HUDEP-2 (cell line): Measurements from ENCODE around the gene GNPAT.
A peak's percentile ranks its signal among the peaks of the same experiment; 100 is the strongest.
"Not testable (repeated sequence)": the region's sequence is repeated elsewhere in the genome, so short reads cannot be mapped to it uniquely, and the experiment has no call there.

Source experiments
- DNase-seq, 76 experiments: peaks; one replicate each; lab custom pipeline; 2025; ENCODE audit not compliant: unreplicated experiment in 76 of 76; lab: John Stamatoyannopoulos, UW

The GNPAT gene

DNA sequence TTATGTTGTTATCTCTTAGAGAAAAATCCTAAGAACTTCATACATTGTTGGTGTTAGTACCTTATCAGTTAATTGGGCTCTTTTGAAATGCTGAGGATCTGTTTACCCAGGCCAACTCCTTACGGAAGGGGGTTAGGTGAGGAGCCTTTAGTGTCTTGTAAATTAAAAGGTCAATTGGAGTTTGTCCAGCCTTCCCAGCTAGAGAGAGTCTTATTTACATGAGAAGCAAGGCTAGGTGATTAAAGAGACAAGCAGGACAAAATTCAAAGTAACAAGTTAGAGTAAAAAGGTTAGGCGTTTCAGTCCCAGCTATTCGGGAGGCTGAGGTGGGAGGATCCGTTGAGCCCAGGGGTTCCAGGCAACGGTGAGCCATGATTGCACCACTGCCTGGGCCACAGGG, 28.7 kb upstream of the GNPAT start:
- DNase-seq: not testable (repeated sequence)

GRCh38 chr1:231213831-231214573, 27.0 kb upstream of the GNPAT start:
- DNase-seq: no peak

DNA sequence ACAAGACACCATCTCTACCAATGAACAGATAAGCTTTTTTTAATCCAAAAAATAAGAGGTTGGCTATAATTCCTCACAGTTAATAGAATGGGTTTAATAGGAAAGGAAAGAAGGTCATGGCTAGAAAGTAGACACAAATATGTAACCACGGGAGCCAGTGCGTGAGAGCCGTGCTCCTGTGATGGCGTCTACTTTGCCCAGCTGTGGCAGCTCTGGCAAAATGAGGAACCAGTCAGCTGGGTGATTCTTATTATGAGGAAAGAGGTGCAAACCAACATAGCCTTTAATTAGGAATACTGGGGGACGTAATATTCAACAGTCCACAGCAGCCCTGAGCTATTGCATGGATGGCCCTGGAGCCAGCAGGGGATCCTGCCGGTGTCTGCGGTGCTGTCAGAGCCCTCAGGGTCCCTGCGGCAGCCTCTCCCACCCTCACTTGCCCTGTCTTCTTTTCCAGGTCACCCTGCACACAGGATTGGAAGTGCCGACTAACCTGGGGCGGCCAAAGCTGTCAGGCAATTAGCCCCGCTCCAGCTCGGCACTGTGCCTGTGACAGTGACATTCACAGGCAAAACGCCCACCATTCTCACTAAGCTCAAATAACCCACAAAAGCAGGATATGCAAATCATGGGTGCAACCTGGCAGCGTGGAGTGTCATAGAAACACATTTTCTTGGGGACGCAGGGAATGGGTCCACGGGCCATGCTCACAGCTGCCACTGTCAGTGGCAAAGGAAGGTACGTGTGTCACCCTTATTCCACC, 25.9 kb upstream of the GNPAT start:
- DNase-seq: no peak

DNA sequence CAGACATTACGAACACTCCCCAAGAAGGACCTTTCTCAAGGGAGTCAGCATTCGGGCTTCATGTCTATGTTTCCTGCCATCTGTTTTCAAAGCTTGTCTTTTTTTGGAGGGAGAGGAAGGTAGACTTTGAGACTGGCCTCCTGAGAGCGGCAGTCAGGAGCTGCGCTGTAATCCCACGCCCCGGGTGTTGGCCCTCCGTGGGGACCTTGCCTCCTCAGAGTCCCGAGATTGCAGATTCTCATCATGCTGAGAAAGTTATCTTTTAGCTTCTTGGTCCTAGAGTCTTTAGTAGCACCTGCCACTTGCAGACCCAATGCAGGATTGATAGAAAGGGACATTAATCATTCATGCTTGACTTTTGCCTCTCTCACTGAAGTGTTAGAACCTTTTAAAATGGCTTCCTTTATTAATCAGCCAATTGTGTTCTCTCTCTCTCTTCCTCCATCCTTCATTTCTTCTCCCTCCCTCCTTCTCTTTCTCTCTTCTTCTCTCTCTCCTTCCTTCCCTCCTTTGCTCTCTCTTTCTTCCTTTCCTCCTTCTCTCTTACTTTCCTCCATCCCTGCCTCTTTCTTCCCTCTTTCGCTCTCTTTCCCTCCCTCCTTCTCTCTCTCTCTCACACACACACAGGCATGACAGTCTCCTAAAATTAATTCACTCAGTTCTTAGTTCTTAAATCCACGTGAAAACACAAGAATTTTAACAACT, 25.2 kb upstream of the GNPAT start:
- DNase-seq: no peak

DNA sequence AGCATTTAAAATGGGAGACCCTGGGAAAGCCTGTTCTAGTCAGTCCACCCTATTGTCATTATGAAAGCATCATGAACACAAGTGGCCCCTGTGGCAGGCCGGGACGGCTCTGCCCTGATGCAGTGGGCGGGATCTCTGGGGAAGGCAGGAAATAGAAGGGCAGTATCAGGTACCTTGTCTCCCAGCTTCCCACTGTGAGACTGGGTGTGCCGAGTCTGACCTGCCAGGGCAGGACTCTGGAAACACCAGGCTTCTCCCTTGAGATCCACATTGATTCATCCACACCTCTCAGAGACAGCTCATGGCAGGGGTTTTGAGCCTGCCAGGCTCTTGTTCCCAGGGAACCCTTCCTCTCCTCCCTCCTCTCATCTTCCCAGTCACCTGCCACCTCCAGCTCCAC, 24.5 kb upstream of the GNPAT start:
- no peak for DNase-seq

DNA sequence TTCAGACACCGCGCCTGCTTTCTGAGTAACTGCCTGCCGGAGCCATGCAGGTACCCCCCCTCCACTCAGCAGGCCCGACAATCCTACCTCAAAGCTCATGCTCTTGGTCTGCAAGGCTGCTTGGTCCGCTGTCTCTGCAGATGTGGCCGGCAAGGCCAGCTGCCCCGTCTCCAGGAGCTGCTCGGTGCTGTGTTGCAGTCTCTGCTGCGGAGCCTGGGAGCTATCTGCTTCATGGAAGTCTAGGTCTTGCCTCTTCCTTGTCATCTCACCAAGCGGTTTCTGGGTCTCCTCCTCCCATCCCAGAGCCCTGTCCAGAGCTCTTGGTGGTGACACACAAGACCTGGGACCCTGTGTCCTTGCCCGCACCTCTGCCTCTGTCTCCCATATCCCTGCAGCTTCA, 24.0 kb upstream of the GNPAT start:
- DNase-seq: no peak

DNA sequence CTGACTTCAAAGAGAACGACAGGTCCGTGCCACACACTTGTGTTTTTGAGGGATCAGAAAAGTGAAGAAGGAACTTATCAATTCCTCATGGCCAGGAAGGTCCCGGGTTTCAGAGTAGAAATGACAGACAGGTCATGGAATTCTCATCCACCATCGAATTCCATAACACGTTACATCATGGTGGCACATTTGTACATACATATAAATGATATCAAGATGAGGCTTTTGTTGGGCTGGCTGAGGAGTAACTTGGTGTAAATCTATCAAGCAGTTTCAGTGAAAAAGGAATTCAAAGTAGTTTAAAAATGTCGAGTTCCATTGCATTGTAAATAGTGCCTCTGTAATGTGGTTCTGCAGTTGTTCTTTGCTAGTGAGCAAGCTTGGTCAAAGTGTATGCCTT, 22.9 kb upstream of the GNPAT start:
- no peak for DNase-seq

- no peak for DNase-seq
Measured at GRCh38 chr1:231219422-231220401, 21.3 kb upstream of the GNPAT start.

DNA sequence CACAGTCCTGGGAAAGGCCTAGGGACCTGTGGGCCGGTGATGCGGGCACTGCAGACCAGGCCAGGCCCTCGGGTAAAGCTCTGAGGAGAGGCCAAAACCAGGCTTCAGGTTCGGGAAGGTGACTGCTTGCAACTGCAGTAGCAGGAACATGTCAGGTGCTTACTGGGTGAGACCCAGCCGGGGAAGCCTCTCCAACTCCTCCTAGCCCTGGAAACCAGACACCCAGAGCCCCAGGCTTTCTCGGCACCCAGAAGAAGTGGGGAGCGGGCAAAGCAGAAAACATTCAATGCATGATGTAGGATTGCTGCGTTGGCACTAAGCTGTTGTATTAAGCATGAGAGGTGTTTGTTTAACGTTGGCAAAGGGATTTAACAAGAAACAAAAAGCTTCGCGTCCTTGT, 20.2 kb upstream of the GNPAT start:
- DNase-seq: no peak

GRCh38 chr1:231226156-231226555, 14.9 kb upstream of the GNPAT start:
- DNase-seq: no peak

GRCh38 chr1:231231511-231231910, 9.5 kb upstream of the GNPAT start:
- no peak for DNase-seq

DNA sequence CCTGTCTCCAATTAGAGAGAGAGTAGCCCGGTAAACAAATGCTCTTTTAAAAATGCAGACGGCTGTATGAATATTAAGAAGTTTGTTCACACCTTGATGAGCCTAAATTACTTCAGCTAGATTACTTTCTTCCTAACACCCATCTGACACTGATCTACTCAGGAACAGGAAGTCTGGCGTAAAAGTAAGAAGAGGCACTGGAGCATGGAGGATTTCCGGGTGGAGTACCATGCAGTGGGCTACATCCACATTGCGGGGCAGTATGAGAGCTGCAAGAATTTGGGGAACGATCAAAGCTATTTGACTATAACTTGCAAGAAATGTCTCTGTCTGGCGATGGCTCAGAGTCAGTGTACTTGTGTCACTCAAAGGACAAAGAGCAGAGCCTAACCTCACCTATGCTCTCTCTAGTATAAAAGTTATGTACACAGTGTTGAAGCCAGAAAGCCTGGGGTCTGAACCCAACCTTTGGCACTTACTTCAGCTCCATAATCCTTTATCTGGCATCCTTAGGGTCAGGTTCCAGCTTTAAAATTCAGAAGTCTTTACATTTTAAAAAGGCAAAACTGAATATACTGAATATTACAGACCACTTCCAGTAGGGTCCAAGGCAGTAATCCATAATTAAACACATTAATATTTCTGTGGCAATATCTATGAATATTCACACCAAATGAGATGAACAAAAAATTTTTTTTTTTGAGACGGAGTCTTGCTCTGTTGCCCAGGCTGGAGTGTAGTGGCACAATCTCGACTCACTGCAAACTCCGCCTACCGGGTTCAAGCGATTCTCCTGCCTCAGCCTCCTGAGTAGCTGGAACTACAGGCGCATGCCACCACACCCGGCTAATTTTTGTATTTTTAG, 7.9 kb upstream of the GNPAT start:
- DNase-seq: no peak

DNA sequence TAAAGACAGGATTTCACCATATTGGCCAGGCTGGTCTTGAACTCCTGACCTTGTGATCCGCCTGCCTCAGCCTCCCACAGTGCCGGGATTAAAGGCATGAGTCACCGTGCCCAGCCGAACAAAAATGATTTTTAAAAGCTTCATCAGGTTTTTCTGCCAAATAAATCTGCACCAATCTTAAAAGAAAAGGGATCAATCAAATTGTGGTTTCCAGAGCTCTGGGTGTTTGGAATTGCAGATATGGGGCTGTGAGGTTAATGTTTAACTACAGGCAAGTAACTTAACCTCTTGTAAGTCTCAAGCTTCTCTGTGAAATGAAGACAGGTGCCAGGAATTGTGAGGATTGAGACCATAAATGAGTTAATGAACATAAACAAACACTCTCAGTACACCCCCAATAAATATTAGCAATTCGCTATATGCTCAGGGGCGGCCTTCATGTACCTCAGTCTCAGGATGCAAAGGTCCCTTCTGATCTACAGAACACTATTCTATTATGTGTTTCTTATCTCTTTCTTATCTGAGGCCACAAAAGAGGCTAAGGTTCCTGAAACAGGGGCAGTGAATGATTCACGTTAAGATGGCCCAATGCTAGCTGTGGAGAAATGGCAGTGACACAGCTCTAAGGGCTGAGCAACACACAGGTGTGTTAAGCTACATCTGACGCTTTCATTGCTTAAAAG, 7.1 kb upstream of the GNPAT start:
- DNase-seq: no peak

DNA sequence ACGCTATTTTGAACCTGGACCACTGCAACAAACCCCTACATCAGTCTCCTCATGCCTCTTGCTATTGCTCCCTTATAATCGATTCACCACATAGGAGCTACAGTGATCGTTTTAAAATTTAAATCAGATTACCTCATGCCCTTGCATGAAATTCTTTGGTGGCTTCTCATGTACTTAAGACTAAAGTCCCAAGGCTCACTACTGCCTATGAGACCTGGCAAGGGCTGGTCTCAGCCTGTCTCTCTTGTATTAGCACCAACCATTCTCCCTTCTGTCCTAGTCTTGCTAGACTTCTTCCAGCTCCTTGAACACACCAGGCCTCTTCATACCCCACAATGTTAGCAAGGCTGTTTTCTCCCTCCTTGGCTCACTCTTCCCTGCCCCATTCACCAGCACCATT, 6.5 kb upstream of the GNPAT start:
- no peak for DNase-seq

GRCh38 chr1:231235526-231236207, 5.3 kb upstream of the GNPAT start:
- DNase-seq: no peak

- no peak for DNase-seq
Measured at GRCh38 chr1:231236208-231236591, 4.8 kb upstream of the GNPAT start.

DNA sequence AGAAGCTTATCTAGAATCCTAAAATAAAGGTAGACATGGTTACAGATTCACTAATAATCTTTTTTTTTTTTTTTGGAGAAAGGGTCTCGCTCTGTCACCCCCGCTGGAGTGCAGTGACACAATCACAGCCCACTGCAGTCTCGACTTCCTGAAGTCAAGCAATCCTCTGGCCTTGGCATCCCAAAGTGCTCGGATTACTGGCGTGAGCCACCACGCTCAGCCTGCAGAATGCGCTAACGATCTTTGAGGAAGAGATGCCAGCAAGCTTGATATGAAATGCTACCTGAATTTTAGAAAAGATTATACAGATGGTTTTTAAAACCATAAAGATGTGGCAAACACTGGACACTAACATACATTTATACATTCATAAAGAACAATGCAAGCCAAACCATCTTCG, 4.1 kb upstream of the GNPAT start:
- DNase-seq: no peak

DNA sequence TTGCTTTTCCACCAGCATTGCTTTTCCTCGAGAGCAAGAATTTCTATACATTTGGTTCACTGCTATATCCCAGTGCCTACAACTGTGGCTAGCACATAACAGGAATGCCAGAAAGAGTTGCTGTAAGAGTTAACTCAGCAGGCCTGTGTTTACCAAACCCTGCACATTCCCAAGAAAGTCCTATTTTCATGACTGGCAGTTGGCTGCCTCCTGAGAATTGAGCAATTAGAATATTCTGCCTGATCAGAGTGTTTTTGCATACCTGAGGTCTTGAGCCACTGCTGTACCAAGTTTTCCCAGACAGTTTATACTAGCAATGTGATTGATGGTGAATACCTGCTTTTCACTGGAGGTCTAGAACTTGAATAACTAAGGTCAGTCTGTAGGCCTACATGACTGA, 2.7 kb upstream of the GNPAT start:
- DNase-seq: no peak

- peak in 3 of 76 experiments; percentile 15 to 25 (median 21) for DNase-seq
Measured at GRCh38 chr1:231240531-231240882, 505 bp upstream of the GNPAT start.
